GM21786 (cell line): ENCODE data around the gene CPNE1.
A peak's percentile ranks its signal among the peaks of the same experiment; 100 is the strongest.
"Not testable (repeated sequence)": the region's sequence is repeated elsewhere in the genome, so short reads cannot be mapped to it uniquely, and the experiment has no call there.

Source experiments
- ATAC-seq: cut with Tn5 transposase; IDR thresholded peaks from one replicate; pipeline ENCODE4 v1.9.1; 2021; ENCODE audit not compliant: unreplicated experiment

The CPNE1 gene

GRCh38 chr20:35664466-35665206 lies at the start of gene CPNE1, which contains the start of gene RBM12:
Gene CPNE1 (minus strand): TSS chr20:35664900. CDS start chr20:35632923, 31,977 bp downstream.
Gene RBM12 (minus strand): TSS chr20:35664900. CDS start chr20:35655322, 9,578 bp downstream.
- peak; percentile 77 for ATAC-seq

GRCh38 chr20:35714127-35714526 lies 49.4 kb upstream of the CPNE1 start:
- ATAC-seq = no peak

- not testable (repeated sequence) for ATAC-seq
Observed at GRCh38 chr20:35713120-35713519, 48.4 kb upstream of the CPNE1 start.

GRCh38 chr20:35711588-35712209 lies 47.0 kb upstream of the CPNE1 start:
- no peak for ATAC-seq

GRCh38 chr20:35710884-35711587 lies 46.3 kb upstream of the CPNE1 start:
- ATAC-seq = no peak

GRCh38 chr20:35710039-35710438 lies 45.3 kb upstream of the CPNE1 start:
- no peak for ATAC-seq

- no peak for ATAC-seq
Observed at GRCh38 chr20:35709259-35709658, 44.6 kb upstream of the CPNE1 start.

- no peak for ATAC-seq
Observed at GRCh38 chr20:35708502-35708901, 43.8 kb upstream of the CPNE1 start.

- ATAC-seq = not testable (repeated sequence)
Observed at GRCh38 chr20:35706591-35707529, 42.2 kb upstream of the CPNE1 start.

GRCh38 chr20:35705894-35706293 lies 41.2 kb upstream of the CPNE1 start:
- not testable (repeated sequence) for ATAC-seq

- no peak for ATAC-seq
Observed at GRCh38 chr20:35704514-35705261, 40.0 kb upstream of the CPNE1 start.

- ATAC-seq = no peak
Observed at GRCh38 chr20:35702824-35703695, 38.4 kb upstream of the CPNE1 start.

- no peak for ATAC-seq
Observed at GRCh38 chr20:35702051-35702823, 37.5 kb upstream of the CPNE1 start.

GRCh38 chr20:35700625-35701148 lies 36.0 kb upstream of the CPNE1 start:
- no peak for ATAC-seq

- ATAC-seq = no peak
Observed at GRCh38 chr20:35699957-35700624, 35.4 kb upstream of the CPNE1 start.

GRCh38 chr20:35699127-35699956 lies 34.6 kb upstream of the CPNE1 start, which contains the start of the genes NFS1 and ROMO1:
Gene NFS1 (minus strand): TSS chr20:35699352. CDS start chr20:35699288, 64 bp downstream.
Gene ROMO1 (plus strand): TSS chr20:35699405. CDS start chr20:35699633, 228 bp downstream.
- peak; percentile 79 for ATAC-seq
